ES-I3 (cell line): ENCODE measurements around the gene TRIM41.

Source experiments
- H3K36me3 ChIP-seq: 2 replicates; pipeline ENCODE4 v1.6.1; 2013; ENCODE audit warnings: mild to moderate bottlenecking, low read length, control low read depth, moderate library complexity; ENCODE audit not compliant: insufficient read depth
- H3K4me1 ChIP-seq: 2 replicates; pipeline ENCODE4 v1.6.1; 2013; ENCODE audit warnings: mild to moderate bottlenecking, control low read depth, low read length; ENCODE audit not compliant: insufficient read depth
- H3K9ac ChIP-seq: 2 replicates; pipeline ENCODE4 v1.6.1; 2013; ENCODE audit warnings: low read depth, mild to moderate bottlenecking, low read length, moderate library complexity
- H3K9me3 ChIP-seq: 2 replicates; pipeline ENCODE4 v1.6.1; 2013; ENCODE audit warnings: mild to moderate bottlenecking, low read length, moderate library complexity; ENCODE audit not compliant: control insufficient read depth, insufficient read depth

Gene TRIM41

DNA sequence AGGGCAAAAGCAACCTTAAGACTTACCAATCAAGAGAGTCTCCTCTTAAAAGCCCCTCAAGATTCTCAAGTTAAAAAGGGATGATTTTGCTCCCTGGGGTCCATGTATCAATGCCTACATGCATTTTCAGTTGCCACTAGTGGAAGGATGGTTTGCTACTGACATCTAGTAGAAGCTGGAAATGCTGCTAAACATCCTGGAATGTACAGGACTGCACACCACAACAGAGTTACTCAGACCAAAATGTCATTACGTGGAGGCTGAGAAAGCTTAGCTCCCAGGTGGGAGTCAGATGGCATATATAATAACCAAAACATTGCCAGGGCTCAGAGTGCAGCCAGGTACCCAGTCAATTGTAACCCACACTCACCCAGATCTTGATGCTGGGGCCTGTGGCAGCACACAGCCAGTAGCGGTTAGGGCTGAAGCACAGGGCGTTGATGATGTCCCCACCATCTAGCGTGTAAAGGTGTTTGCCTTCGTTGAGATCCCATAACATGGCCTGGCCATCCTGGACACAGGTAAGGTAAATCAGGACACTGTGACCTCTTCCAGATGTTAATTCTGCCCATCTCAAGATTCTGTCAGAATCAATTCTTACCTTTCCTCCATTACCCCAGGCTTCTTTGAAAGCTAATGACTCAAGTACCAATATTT lies 14.8 kb downstream of the TRIM41 start:
- Histone ChIP-seq H3K9ac (no peak overlapping the region), H3K9me3 (no peaks in the 10 kb centered on the region), H3K36me3 (peaks cover 55% of the 10 kb centered on the region), H3K4me1 (peaks cover 13% of the 10 kb centered on the region)

DNA sequence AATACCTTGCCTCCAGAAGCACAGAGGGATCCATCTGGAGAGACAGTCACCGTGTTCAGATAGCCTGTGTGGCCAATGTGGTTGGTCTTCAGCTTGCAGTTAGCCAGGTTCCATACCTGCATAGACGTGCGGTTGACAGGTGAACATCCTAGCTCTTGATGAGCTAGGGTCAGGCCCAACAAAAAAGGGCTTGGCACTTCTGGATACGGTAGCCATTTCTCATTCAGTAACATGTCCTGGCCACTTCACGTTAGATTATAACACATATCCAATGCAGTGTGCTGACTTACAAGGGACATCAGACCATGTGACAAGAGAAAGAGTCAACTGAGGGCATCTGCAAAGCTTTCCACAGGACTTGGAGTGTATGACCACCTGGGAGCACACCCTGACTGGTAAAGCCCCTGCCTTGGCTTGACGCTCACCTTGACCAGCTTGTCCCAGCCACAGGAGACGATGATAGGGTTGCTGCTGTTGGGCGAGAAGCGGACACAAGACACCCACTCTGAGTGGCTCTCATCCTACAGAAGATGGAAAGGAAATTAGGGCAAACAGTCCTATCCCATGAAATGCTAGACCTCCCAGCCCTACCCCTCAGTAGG lies 16.1 kb downstream of the TRIM41 start:
- H3K9me3 ChIP-seq, result no peaks in the 10 kb centered on the region
- H3K36me3 ChIP-seq, result peaks cover 58% of the 10 kb centered on the region
- H3K9ac ChIP-seq, result no peak overlapping the region
- peaks cover 13% of the 10 kb centered on the region for H3K4me1 ChIP-seq

DNA sequence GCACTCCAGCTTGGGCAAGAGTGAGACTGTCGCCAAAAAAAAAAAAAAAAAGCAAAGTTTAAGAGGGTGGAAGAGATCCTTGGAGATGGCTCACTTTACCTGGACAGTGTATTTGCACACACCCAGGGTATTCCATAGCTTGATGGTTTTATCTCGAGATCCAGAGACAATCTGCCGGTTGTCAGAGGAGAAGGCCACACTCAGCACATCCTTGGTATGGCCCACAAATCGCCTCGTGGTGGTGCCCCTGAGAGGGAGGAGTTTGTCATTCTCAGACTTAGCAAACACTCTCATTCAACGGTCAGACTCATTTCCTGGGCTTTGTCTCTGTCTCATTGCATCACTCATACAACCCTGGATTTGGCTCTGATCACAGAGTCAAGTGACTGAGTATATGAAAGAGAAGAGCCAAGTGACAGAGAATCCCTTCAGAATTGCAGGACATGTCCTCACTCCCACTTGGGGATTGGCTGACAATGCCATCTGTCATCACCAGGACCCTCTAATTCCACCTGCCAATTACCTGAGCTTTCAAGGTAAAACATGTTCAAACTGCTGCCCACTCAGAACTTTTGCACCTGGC lies 18.4 kb downstream of the TRIM41 start:
- Histone ChIP-seq H3K36me3 (peaks cover 51% of the 10 kb centered on the region), H3K9ac (peak overlapping the region; percentile 96), H3K4me1 (peaks cover 18% of the 10 kb centered on the region), H3K9me3 (no peaks in the 10 kb centered on the region)

DNA sequence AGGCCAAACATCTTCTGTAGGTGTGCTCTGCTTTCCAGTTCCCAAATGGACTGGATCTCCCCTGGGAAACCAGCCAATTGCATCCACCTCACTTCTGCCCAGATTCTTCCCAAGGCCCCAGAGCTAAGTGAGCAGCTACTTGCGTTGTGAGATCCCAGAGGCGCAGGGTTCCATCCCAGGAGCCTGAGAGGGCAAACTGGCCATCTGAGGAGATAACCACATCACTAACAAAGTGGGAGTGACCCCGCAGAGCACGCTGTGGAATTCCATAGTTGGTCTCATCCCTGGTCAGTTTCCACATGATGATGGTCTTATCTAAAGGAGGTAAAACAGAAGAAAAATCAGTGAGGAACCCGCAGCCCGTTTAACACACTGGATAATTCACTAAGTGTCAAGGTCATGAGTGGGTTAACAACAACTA lies 19.0 kb downstream of the TRIM41 start:
- H3K36me3 ChIP-seq, result peaks cover 46% of the 10 kb centered on the region
- H3K9ac ChIP-seq, result peak overlapping the region; percentile 96
- H3K9me3 ChIP-seq, result no peaks in the 10 kb centered on the region
- peaks cover 18% of the 10 kb centered on the region for H3K4me1 ChIP-seq

DNA sequence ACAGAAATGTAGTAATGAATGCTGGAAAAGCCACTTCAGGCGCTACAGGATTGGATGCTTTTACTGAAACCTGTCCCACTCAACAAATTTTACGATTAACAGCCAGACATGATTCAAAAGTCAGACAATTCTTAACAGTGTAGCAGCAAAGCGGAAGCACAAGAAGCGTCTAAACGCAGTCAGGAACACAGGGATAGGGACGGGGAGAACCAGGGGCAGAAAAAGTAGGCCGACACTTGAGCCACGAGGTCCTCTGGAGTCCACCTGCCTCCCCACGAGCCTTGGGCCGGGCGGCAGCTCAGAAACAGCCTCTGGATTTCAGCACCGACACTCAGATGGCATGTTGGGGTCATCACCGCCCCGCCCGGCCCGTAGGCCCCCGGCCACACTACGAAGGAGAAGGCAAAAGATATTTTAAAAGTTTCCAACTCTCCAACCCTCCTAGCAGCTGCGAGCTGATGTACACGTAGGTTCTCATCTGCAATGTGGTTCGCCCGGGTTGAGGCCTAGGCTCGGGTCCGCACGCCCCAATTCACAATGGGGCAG lies 20.0 kb downstream of the TRIM41 start:
- Histone ChIP-seq H3K4me1 (peaks cover 18% of the 10 kb centered on the region), H3K9ac (peak overlapping the region; percentile 96), H3K36me3 (peaks cover 41% of the 10 kb centered on the region), H3K9me3 (no peaks in the 10 kb centered on the region)

DNA sequence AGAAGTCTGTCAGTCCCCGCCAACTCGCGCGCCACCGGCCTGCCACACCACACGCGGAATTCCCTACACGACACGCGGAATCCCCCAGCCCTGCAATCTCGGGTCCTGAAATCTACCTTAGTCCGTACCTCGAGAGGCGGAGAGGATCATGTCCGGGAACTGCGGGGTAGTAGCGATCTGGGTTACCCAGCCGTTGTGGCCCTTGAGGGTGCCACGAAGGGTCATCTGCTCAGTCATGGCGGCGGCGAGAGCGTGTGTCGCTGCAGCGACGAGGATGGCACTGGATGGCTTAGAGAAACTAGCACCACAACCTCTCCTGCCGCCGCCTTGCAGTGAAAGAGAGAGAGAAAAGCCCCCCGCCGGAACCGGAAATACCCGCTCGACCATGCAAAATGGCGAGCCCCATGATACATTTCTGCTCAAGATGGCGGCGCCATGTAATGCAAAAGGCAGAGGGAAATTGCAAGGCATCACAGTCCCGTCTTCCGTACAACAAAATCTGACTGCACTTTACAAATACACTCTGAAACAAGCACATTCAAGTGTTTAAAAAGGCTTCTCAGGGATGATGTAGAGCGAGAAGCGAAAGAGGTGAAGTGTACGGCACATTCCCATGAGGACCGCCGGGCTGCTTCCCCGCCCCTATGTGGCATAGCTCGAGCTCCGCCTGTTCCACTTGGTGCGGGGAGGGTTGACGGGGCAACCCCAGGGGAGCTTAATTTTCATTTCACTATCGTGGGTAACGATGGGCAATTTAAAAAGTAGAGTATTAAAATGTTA lies 20.7 kb downstream of the TRIM41 start, which contains the start of gene RACK1:
TSS of gene RACK1 (minus strand) at position 343 of the 780 bp plus-strand sequence. CDS start at position 237, 106 bp downstream.
- Histone ChIP-seq H3K9me3 (no peaks in the 10 kb centered on the region), H3K9ac (peak within 1 kb of the TSS; percentile 96), H3K36me3 (peaks cover 36% of the 10 kb centered on the region), H3K4me1 (peaks cover 18% of the 10 kb centered on the region)

DNA sequence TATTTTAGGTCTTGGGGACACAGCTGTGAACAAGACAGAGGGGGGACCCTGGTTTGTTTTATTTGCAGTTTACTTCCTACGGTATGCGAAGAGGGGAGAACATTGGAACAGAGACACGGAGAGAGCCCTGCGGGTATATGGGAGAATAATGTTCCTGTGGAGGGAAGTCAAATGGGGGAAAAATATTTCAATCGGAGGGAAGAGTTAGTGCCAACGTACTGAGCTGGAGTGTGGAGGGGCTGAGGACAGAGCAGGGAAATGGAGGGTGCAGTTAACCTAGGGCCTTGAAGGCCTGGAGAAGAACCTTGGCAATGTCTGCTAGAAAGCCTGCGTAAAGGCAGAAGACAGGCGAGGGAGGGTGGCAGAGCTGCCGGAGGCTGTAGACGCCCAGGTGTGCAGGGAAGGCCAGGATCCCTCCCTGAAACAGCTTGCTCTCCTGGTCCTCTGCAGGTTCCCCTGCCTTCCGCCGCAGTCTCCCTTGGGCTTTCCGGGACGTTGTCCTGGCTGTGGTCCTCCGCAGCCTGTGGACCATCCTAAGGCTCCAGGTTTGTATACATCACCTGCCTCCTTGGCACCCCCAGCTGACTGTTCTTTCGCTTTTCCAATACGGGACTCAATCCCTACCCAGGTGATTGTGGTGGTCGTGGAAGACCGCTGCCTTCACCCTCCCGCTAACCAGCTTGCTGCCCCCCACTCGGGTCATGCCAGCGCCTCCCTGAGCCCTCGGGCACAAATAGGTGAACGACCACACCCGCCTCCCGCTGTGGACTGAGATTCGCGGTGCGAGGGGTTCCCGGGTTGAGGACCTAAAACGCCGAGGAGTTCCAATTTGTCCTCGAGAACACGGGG lies 22.6 kb downstream of the TRIM41 start:
- peaks cover 25% of the 10 kb centered on the region for H3K36me3 ChIP-seq
- H3K9ac ChIP-seq, result peak overlapping the region; percentile 96
- peaks cover 18% of the 10 kb centered on the region for H3K4me1 ChIP-seq
- no peaks in the 10 kb centered on the region for H3K9me3 ChIP-seq

DNA sequence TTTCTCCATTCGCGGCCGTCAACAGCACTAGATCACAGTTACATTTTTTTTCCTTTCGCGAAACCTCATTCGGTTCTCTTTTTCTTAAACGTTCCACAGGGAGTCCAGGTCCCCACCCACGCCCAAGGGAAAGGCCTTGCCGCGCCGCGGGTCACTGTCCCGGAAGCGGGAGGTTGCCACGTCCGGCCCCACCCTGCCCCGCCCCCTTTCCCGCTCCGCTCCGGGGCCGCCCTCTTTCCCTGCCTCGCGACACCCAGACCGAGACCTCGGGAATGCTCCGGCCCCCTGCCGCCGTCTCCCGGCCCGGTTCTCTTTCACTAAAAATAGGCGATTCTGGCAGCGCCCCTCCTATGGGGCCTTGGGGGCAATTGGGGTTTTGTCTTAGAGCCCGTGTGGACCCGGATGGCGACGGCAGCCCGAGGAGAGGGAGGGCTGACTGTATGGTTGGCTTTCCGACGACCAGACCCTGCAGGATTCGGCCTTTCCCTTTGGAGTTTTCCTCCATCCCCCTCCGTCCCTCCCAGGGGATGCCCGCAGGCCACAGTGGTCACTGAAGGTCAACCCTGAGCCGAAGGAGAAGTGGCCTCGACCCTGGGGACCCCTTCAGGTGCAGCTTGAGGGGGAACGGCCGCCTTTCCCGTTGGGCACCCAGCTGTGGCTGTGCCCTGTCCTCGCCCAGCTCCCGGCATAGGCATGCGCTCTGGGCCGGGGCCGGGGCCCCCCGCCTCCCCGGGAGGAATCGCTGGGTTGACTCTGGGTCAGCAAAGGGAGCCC lies 23.4 kb downstream of the TRIM41 start:
- no peaks in the 10 kb centered on the region for H3K9me3 ChIP-seq
- peak overlapping the region; percentile 96 for H3K9ac ChIP-seq
- peaks cover 27% of the 10 kb centered on the region for H3K36me3 ChIP-seq
- peaks cover 14% of the 10 kb centered on the region for H3K4me1 ChIP-seq

DNA sequence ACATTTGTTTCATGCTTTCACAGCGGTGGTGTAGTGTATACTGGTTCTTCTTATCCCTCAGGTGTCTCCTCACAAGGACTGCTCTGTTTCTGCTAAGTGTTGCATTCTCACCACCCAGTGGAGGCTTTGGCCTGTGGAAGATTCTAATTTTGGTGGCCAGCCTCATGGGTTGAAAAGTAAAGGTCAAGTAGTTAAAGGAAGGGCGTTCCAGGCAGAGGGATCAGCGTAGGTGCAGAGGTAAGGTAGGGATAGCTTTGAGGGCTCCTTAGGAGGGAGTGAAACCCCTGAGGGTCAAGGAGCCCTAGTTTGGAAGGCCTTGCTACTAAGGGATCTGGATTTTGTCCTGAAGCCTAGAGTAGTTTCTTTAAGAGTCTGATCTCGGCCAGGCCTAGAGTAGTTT lies 25.2 kb downstream of the TRIM41 start:
- Histone ChIP-seq H3K9ac (peak overlapping the region; percentile 80), H3K9me3 (no peaks in the 10 kb centered on the region), H3K36me3 (peaks cover 15% of the 10 kb centered on the region; the same call in 1 of the 2 replicates), H3K4me1 (peaks cover 6% of the 10 kb centered on the region; the same call in 1 of the 2 replicates)

DNA sequence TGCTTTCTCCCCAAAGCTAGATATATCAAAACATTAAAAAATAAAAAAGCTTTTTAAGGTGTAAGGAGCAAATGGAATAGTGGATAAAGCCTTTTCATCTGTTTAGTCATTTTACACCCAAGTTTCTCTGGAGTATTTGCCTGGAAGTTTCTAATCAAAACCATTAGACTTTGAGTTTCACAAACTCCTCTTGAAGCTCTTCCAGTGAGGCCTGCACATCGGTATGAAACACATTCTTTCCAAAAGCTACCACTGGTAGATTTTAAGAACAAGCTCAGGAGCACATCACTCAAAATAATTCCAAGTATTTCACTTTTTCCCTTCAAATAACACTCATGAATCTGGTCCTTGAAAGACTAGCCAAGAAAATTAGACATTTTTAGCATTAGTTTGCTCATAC lies 32.2 kb downstream of the TRIM41 start:
- Histone ChIP-seq H3K9me3 (no peaks in the 10 kb centered on the region), H3K36me3 (peaks cover 11% of the 10 kb centered on the region; the same call in 1 of the 2 replicates), H3K4me1 (no peaks in the 10 kb centered on the region), H3K9ac (no peak overlapping the region)

DNA sequence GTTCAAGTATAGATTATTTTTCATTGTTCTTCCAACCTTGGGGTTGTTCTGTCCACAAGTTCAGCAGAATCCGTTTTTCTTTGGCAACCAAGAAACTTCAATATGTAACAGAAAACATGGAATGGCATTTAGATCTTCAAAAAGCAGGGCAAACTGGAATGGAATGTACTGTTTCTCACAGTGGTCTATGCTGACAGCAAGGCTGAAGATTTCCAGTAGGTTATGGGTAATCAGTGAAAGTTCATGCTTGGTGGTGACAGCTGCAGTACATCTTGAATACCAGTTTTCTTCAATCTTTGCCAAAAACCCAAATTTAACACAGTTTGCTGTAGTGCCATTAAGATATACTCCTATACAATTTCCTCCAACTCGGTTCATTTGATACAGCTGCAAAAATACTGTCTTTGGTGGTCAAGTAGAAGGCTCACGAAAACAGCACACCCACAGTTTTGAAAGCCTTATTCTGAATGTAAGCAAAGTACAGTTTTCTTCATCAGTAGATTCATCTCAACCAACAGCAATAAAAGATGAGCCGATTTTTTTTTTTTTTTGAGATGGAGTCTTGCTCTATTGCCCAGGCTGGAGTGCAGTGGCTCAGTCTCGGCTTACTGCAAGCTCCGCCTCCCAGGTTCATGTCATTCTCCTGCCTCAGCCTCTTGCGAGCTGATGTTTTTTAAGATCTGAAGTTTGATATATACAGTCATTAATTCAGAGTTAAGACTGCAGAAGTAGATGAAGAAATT lies 32.9 kb downstream of the TRIM41 start:
- peaks cover 11% of the 10 kb centered on the region; the same call in 1 of the 2 replicates for H3K36me3 ChIP-seq

DNA sequence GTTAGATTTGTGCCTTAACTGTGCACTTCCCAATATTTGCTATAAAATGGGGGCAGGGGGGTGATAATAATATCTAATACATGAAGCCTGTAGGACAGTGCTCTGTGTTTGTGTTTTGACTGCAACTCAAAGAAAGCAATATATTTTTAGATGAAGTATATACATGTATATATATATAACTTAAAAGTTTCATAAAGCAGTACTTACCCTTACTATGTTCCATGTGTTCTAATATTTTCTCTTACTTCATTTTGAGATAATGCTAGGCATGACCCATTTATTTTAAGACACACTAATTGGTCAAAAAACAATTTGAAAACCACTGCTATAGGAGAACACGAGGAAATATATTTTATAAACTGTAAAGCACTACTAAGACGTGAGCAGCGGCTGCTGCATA lies 35.5 kb downstream of the TRIM41 start:
- Histone ChIP-seq H3K9me3 (no peaks in the 10 kb centered on the region), H3K9ac (no peak overlapping the region), H3K36me3 (peaks cover 3% of the 10 kb centered on the region; the same call in 1 of the 2 replicates), H3K4me1 (no peaks in the 10 kb centered on the region)

More for the DNA sequence above, 32.9 kb downstream of the TRIM41 start:
- Histone ChIP-seq H3K9ac (no peak overlapping the region), H3K9me3 (no peaks in the 10 kb centered on the region), H3K4me1 (no peaks in the 10 kb centered on the region)
